ENCODE measurements around the gene RFX1.

The RFX1 gene

DNA sequence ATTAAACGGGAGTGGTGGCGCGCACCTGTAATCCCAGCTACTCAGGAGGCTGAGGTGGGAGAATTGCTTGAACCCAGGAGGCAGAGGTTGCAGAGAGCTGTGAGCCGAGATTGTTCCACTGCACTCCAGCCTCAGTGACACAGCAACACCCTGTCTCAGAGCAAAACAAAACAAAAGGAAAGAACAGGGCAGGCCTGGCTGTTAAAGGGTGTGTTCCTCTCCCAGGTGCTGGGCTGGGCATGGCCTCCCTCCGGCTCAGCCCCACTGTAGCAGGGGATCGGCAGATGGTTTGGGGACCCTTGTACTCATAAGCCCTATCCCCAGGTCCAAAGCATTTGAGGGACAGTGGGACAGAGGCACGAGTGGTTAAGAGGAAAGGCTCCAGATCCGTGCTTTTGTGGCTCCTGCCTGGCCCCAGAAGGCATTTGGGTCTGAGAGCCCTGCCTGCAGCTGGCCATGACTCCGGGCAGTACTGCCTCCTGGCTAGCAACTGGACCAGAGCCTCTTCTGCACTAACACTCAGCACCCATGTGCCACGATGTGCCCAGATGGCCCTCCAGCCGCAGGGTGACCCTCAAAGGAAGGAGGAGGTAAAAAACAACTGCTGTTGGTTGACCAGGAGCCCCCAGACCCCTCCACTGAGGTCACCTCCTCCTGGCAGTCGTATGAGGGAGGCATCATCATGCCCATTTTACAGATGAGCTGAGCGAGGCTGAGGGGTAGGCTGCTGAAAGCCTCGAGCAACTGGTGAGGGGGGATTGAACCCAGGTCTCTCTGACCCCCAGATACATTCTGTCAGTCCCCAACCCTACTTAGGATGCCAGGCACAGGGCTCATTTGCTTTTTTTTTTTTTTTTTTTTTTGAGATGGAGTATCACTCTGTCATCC, 10.0 kb downstream of the RFX1 start:
- no peak for DNase-seq

DNA sequence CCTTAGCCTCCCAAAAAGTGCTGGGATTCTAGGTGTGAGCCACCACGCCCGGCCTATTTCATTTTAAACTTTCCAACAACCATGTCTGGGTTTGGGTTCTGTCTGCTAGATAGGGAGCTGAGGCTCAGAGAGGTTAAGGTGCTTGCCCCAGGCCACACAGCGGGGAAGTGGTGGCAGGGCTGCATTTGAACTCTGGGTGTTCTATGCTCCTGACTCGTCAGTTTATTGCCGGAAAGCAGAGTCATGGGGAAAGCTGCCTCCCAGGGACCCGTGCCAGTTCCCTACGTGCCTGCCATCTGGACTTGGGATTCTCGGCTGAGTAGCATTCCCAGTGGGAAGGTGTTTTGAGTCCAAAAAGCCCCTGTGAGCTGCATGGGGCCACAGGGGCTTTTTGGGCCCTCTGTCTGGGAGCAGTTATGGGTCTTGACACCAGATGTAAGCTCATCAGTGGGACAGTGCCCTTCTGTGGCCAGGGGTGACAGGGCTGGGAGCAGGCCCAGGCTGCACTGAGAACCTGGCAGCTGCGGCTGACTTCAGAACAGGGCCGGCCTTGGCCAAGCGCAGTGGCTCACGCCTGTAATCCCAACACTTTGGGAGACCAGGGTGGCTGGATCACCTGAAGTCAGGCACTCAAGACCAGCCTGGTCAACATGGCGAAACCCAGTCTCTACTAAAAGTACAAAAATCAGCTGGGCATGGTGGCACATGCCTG, 10.9 kb downstream of the RFX1 start:
- no peak for DNase-seq

DNA sequence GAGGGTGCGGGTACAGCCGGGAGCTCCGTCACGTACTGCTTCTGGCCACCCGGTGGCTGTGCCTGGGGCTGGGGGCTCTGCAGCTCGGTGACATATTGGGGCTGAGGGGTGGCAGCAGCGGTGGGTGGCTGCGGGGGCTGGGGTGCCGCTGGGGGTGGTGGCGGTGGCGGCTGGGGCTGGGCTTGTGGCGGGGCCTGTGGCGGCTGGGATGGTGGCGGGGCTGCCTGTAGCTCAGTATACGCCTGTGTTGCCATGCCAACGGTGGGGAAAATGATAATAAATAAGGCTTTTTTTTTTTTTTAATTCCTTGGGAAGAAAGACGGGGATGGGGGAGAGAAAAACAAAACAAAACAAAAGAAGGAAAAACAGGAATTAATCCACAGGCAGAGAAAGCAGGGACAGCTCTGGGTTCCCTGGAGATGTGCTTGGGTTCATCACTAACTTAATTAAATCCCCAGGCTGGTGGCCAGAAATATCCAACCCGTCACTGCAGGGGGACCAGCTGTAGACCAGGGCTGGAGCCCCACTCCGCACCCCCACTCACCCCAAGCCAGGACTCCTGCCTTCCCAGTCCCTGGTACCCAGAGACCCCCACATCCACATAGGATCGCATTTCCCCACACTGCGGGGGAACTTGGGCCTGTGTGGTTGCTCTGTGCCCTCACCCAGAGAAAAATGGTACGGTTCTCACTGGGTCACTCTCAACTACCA, 12.4 kb downstream of the RFX1 start:
- DNase-seq, result no peak

DNA sequence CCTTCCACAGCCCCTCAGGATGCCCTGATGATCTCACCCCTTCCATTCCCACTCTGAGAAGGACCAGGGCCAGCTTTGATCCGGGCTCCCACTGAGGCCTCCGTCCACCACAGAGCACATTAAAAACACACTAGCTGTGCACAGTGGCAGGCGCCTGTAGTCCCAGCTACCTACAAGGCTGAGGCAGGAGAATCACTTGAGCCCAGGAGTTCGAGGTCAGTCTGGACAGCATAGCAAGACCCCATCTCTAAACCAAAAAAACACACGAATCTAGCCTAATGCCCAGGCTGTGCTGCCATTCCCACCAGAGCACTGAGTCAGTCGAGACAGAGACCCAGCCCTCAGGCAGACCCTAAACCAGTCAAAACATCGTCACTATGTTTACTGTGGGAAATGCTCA, 14.1 kb downstream of the RFX1 start:
- DNase-seq, result no peak

DNA sequence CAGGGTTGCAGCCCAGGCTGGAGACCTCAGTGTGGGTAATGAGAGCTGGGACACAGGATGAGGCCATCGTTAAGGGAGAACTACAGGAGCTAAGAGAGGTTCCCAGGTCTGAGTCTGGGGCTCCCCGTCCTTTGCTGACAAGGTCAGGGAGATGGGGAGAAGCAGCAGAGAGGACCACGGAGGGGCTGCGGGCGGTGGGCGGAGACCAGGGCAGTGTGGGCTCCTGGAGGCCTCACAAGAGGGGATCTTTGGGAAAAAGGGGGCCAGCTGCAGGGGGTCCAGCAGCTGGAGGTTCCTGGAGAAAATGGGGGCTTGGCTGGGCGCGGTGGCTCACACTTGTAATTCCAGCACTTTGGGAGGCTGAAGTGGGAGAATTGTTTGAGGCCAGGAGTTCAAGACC, 16.0 kb downstream of the RFX1 start:
- no peak for DNase-seq

DNA sequence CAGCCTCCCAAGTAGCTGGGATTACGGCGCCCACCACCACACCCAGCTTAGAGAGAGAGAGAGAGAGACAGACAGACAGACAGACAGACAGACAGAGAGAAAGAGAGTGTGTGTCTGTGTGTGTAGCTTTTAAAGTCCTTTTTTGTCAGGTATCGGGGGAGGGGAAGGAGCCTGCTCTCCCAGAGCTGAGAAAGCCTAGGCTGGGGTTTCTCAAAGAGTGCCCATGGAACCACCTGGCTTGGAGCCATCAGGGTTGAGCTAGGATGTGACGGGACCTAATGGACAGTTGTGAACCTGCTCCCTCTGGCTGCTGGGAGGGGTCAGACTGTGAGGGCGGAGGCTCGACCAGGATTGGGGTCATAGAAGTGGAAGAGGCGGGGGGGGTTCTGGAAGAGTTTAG, 16.6 kb downstream of the RFX1 start:
- no peak for DNase-seq

DNA sequence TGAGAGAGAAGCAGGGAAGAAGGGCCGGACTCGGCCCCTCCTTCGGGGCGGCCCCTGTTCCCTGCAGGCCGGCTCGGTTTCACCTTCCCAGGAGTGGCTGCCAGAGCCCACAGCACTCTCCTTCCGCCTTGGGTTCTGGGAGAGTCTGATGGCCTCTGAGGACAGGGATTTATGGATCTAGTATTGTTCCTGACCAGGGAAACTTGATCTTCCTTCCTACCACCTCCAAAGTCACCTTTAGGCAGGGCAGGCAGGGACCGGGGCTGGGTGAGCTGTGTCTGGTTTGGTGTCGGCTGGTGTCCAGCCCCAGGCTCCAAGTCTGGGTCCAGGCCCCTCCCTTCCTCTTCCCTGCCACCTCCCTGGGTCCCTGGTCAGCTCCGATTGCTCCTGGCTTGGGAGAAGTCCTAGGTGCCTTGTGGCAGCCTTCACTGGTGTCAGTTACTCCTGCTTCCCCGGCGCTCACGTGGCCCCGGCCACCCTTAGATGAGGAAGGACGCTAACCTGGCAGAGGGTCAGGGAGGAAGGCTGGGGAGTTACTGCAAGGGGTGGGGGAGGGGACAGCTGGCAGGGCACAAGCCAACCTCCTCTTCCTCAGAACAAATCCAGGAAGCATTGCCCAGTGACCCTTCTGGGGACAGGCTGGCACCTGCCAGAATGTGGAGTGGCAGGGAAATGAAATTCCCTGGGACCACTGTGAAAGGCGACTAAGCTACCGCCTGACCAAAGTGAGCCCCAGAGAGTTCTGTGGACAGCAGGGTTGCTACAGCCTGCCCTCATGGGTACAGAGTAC, 18.8 kb downstream of the RFX1 start:
- no peak for DNase-seq

DNA sequence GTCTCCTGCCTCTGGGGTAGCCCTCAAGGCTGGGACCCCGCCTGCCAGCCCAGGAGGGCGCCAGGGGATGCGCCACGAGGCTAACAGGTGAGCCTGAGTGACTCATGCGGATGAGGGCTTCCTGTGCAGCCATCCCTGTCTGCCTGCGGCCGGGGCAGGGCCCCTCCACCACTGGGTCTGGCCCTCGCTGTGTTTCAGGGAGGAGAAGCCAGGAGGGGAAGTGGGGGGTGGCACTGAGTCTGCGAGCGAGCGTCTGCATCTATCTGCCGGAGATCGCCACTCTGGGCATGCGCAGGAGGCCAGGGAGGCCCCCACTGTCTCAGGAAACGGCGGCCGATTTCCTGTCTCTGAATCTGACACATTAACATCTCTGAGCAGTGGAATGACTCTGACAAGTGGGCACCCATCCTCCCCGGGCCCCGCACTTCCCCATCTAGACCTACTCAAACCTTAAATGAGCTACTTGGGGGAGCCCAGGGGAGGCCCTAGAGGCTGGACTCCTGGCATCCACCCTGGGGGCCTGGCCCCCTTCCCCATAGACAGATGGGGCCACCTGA, 19.7 kb downstream of the RFX1 start:
- DNase-seq, result peak; percentile 98

DNA sequence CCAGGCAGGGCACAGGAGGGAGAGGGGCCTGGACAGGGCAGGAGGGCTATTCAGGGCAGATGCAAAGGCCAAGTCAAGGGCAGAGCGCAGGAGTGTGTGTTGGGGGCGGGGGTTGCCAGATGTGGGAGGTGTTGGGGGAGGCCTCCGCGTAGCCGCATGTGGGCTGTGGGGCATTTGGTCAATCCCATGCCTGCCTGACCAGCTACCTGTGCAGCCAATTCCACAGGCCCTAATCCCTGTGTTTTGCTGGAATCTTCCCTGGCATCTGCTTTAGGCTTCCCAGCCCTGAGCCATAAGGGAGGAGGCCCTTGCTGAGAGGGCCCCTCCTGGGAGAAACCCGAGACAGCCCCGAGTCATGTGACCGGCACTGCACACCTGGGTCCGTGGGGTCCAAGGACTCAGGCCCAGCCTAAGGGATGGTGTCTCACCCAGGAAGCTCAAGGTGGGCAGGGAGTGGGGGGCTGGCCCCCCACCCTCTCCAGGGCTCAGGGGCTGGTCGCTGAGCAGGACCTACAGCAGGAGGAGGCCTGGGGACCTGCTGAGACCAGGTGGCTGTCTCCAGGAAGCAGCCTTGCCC, 20.3 kb downstream of the RFX1 start:
- peak; percentile 36 to 37 for DNase-seq

DNA sequence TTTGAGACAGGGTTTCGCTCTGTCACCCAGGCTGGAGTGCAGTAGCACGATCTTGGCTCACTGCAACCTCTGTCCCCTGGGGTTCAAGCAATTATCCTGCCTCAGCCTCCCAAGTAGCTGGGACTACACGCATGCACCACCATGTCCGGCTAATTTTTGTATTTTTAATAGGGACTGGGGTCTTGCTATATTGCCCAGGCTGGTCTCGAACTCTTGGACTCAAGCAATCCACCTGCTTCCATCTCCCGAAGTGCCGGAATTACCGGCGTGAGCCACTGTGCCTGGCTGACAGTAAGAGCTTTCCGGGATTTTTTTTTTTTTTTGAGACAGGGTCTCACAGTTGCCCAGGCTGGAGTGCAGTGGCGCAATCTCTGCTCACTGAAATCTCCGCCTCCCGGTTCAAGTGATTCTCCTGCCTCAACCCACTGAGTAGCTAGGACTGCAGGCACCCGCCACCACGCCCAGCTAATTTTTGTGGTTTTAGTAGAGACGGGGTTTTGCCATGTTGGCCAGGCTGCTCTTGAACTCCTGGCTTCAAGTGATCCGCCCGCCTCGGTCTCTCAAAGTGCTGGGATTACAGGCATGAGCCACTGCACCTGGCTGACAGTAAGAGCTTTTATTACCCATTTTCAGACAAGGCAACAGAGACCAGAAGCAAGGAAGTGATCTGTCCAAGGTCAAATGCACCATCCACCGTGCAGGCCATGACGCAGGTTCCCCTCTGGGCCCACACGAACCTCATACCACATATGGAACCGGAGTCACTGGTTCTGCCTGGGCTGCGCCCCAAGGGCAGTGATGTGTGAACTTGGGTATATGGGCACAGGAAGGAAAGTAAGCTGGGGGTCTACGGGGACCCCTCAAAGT, 21.0 kb downstream of the RFX1 start:
- DNase-seq, result peak in 1 of 2 donors; percentile 34

DNA sequence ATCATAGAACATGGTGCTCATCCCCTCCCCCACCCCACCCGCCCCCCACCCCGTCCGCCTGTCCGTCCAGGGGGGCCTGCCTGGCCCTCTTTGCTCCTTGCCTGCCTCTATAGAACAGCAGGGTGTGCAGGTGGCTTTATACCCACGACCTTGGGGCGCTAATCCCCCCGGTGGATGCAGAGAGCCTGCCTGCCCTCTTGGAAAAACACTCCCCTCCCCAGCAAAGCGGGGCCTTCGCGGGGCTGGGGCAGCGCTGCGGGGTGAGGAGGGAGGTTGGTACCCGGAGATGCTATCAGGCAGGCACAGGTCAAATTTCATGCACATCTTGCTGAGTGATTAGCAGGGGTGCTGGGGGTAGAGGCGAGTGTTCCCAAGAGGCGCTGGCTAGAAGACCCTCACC, 21.9 kb downstream of the RFX1 start:
- DNase-seq, result no peak

DNA sequence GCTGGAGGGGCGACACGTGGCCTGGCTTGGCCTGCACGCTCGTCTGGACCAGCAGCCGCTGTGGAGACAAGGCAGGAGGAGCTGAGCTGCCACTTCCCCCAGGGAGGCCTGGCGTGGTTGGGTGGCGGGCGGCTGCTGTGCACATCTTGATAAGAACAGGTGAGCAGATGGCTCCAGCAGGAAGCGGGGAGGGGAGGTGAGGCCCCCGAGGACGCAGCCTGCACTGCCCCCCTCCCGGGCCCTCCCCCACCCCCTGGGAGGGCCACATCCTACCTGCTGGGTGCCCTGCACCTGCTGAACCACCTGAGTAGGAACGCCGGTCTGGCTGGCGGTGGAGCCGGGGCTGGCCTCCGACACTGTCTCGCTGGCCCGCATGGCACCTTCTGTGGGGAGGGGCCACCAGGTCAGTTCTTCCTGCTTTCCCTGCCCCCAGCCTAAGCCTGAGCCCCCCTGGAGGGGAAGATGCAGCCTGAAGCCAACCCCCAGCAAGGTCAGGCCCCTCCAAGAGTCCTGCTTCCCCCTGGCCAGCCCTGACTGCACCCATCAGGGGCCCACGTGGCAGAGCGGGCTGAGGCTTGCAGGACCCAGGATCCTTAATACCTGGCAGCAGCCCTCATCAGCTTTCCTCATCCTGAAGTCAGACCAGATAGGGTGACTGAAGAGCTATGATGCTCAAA, 22.8 kb downstream of the RFX1 start:
- DNase-seq, result no peak

DNA sequence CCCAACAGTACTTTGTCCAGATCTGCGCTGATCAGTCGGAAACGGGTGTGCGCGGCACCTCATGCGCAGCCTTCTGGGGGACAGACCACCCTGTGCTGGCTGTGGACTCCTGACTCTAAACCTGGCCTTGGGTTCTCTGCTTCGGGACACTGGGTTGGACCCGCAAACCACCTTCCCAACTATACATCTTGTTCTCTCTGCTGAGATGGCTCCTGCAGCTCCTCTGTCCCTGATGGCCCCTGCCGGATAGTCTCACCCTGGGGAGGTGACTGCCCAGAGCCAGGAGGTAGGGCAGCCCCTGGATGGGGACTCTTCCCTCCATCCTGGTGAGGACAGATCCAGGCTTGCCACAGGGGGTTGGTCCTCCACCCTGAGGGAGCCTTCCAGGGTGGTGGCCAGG, 23.3 kb downstream of the RFX1 start:
- DNase-seq, result no peak

DNA sequence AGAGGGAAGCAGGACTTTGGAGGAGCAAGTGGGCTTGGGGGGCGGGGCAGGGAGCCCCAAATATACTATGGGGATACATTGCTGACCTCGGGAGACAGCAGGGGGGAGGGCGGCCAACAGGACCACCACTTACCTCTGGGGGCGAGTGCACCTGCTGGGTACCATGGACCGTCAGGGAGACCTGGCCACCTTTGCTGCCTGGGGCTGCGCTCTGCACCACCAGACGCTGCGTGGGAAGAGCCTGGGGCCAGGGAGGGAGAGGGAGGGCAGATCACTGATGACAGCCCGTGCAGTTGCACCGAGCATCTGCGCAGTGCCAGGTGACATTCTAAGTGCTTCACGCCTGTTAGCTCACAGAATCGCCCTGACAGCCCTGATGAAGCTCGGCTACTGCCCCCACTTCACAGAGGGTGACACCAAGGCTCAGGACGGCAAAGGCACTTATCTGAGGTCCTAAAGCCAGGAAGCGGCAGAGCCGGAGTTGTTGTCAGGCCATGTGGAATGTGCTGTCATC, 24.1 kb downstream of the RFX1 start:
- no peak for DNase-seq

DNA sequence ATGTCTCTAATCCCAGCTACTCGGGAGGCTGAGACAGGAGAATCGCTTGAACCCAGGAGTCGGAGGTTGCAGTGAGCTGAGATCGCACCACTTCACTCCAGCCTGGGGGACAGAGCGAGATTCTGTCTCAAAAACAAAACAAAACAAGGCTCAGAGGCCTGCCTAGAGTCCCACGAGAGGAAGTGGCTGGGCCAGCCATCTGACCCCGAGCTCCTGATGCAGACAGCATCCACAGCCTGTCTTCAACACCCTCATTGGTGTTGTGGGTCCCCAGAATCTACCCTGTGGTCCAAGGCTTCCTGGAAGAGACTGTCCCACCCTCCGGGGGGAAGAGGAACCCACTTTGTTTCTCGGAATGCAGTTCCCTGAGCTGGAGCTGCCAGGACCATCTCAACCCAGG, 24.7 kb downstream of the RFX1 start:
- DNase-seq, result no peak

DNA sequence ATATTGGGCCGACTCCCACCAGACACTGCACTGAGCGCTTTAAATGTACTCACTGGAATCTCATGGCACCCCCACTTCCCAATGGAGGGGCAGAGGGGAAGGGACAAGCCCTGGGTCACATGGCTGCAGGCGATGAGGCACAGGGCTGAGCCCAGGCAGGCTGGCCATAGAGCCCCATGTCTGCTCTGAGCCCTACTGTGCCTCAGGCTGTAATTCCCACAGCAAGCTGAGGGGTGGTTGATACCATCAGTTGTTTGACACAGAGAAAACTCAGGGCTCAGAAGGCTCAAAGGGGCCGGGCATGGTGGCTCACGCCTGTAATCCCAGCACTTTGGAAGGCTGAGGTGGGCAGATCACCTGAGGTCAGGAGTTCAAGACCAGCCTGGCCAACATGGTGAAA, 25.1 kb downstream of the RFX1 start:
- no peak for DNase-seq

DNA sequence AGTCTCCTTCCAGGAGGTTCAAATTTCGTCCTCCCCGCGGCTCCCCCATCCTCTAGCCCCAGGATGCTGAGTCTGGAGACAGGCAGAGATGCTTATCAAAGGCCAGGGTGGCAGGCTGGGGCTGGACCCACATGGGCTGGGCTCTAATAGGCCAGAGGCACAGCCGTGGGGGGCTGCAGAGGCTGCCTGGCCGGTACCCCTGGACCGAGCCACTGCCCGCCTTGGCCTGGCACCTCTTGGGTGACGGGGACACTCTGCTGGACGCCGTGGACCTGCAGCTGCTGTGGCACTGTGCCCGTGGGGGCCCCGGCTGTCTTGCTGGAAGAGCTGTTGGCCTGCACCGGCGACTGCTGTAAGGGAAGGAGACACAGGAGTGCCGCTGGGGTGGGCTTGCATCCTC, 25.8 kb downstream of the RFX1 start:
- no peak for DNase-seq

DNA sequence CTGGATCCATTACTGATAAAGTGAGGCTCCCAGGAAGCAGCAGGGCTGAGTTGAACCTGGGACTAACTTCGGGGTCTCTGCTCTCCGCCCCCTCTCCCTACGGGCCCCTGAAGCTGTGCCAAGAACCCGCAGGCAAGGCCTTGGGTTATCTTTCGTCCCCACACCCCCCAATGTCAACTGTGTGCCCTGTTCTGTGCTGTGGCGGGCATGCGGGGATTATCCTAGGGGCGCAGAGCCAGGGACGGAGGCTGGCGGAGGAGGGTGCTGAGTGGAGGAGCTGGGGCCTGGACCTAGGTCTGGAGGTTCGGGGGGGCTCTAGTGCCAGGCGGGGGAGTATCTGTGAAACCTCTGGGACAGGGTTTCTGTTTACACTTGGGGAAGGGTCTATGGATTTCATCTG, 26.4 kb downstream of the RFX1 start:
- no peak for DNase-seq

DNA sequence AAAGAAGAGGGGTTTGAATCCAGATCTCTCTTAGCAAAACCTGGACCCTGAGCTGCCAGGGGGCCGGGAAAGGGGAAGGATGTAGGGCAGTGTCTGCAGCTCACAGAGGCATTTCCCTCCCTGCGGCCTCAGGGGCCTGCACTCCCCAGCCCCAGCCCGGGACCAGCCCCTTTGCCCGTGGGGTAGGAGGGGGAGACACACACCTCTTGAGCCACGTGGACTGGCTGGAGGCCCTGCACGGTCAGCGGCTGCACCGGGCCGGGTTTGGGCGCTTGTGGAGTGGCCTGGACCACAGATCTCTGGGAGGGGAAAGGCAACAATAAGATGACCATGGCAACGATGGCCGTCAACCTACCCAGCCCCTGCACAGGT, 26.9 kb downstream of the RFX1 start:
- DNase-seq, result no peak
